Measurements from ENCODE around the gene SGPL1.
"Not testable (repeated sequence)": the region's sequence is repeated elsewhere in the genome, so short reads cannot be mapped to it uniquely, and the experiment has no call there.

The SGPL1 gene

GRCh38 chr10:70815504-70816219, at the start of gene SGPL1:
Gene SGPL1 (plus strand): TSS chr10:70815948. CDS start chr10:70816854, 906 bp downstream.
- DNase-seq (ENCODE audit: low read depth in 2 of 2) = peak; percentile 67 to 79

GRCh38 chr10:70768026-70768685, 47.6 kb upstream of the SGPL1 start:
- DNase-seq (ENCODE audit: low read depth in 2 of 2) = not testable (repeated sequence)

DNA sequence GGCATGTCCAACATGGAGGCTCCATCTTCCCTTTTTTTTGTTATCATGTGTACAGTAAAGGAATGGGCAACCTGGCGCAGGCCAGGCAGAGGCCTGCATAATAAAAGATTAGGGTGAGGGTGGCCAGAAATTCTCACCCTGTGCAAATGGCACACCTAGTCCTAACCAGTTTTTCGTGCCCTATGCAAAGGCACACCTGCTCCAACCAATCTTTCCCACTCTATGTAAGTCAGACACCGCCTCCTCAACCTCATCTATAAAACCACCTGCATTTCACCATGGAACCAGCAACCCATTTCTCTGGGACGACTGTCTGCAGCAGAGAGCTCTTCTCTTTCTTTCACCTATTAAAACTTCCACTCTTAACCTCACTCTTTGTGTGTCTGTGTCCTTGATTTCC, 46.6 kb upstream of the SGPL1 start:
- no peak for DNase-seq (ENCODE audit: low read depth in 2 of 2)

GRCh38 chr10:70770001-70770400, 45.7 kb upstream of the SGPL1 start:
- DNase-seq (ENCODE audit: low read depth in 2 of 2) = no peak

DNA sequence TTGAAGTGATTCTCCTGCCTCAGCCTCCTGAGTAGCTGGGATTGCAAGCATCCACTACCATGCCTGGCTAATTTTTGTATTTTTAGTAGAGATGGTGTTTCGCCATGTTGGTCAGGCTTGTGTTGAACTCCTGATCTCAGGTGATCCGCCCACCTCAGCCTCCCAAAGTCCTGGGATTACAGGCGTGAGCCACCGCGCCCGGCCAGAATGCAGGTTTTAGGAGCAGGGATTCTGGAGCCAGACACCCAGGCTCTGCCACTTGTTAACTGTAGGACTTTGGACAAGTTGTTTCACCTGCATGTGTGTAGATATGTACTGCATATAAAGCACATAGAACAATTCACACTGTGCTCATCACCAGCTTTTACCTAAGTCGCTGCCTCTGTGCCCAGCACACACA, 45.2 kb upstream of the SGPL1 start:
- DNase-seq (ENCODE audit: low read depth in 2 of 2) = not testable (repeated sequence)

GRCh38 chr10:70771311-70772194, 44.2 kb upstream of the SGPL1 start:
- no peak for DNase-seq (ENCODE audit: low read depth in 2 of 2)

DNA sequence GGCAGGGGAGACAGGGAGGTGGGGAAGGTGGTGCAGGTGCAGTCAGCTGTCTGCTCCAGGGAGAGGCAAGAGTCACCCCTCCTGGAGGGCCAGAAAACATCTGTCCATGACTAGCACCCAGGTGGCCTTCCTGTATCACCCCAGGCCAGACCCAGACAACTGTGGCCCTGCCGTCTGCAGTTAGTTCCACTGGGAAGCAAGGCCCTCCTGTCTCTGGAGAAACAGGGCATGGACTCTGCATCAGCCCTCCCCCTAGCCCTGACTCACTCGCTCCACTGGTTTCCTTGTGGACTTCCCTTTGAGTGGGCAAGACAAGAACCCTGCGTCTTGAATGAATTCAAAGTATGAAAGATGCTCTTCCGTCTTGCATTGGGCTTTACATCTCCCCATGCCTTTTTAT, 43.1 kb upstream of the SGPL1 start:
- DNase-seq (ENCODE audit: low read depth in 2 of 2) = no peak

DNA sequence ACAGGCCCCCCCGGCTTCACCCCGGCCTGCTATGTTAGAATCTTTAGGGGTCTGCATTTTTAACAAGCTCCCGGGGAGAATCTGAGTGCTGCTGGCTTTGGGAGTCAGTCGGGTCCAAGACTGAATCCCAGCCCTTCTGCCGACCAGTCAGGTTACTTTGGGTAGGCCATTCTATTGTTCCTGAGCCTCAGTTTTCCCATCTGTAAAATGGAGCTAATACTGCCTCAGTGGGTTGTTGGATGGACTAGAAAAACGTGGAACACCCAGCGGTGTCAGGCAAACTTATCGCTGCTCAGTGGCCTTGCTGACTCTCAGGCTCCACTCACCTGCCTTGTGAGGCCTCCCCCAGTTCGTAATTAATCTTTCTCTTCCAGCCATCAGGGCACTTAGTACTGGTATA, 42.3 kb upstream of the SGPL1 start:
- DNase-seq (ENCODE audit: low read depth in 2 of 2) = no peak

DNA sequence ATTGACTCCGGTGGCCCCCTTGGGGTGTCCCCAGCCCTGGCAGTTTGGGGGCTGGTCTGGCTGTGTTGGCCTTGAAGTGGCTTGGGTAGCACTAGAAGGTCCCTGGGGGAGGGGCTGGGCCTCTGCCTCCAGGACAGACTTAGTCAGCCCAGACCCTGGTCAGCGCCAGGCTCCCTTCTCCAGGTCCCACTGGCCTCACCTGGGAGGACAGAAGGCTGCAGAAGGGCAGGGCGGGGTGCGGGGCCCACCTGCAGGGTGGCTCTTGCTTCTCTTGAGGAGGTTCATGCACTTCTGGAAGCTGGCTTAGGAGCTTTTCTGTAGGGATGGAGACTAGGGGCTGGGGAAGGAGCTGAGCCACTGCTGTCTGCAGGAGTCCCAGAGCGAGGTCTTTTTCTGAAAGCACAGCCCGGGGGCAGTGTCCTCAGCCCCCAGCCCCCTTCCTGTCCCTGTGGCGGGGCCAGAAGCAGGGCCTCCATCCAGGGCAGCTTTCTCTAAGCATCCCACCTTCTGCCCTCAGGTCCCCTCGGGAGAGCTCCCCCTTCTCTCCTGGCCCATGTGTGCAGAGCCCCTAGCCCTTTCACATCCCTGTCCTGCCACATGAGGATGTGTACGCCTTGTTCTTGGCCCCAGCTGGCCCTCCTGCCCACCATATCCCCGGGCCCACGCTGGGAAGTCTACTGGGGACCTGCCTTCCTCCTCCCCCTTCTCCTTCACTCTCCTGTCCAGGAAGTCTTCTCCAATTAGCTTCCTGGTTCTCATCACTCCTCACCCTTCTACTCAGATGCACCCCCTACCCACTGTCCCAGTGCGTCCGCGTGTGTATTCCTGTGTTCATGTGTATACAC, 41.6 kb upstream of the SGPL1 start:
- no peak for DNase-seq (ENCODE audit: low read depth in 2 of 2)

DNA sequence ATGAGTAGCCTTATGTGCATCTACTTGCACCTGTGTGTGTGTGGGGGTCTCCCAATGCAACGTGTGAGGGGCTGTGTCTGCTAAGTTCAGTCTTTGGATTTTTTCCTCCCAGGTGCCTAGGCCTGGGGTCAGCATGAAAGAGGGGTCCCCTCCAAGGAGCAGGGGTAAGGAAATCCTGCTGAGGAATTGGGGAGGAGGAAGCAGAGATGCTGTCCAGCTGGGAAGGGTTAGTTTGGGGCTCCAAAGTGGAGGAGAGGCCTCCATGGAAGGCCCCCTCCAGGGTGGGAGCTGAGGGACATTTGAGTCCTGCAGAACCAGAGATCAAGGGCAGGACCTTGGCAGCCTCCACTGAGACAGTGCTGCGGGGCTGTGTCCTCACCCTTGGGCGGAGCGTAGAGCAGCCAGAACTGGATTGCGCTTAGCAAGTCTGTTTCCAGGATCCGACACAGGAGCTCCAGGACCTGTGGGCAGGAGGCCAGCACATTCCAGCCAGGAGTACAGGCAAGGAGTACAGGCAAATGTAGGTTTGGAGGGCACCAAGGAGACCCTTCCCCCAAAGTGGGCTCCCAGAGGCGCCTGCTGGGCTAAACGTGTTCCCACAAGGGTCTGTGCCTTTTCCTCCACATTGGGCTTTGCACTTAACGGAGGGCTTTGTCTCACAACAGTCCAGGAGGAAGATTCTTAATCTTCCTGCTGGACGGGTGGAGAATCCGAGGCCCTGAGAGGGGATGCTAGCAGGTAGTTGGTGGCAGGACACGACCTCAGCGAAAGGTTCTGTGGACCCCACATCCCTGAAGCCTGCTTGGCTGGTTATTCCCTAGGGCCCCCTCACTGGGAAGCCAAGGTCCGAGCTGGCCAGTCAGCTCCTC, 40.7 kb upstream of the SGPL1 start:
- DNase-seq (ENCODE audit: low read depth in 2 of 2) = no peak

DNA sequence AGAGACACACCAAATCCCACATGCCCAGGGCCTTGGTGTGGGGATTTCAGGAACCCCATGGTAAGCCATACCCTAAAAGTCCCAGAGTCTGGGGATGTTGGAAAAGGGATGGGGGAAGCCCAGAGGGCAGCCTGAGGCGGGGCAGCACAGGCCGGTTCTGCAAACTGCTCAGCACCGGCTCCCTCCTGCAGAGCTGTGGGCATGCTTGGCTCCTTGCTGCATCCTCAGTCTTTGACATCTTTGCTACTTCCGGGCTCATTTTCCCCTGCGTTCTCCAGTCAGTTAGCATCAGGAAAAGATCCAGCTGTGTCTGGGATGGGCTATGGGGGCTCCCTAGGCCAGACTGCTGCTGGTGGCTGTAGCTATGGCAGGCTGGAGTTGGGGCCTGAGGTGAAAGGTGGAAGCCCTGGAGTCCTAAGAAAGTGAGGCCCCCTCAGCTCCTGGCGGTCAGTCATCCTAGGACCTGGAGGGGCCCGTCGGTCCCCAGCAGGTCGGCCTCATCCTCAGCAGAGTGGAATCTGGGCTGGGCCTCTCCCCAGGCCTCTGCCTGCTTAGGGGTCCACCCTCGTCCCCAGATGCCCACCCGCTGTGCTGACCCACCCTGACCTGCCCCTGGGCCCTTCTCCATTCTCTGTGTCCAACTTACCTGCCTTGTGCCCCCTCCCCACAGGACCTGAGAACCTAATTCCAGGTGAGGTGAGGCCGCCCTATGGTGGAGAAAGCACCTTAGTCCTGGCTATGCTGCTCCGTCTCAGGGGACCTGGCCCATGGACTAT, 39.9 kb upstream of the SGPL1 start:
- no peak for DNase-seq (ENCODE audit: low read depth in 2 of 2)

DNA sequence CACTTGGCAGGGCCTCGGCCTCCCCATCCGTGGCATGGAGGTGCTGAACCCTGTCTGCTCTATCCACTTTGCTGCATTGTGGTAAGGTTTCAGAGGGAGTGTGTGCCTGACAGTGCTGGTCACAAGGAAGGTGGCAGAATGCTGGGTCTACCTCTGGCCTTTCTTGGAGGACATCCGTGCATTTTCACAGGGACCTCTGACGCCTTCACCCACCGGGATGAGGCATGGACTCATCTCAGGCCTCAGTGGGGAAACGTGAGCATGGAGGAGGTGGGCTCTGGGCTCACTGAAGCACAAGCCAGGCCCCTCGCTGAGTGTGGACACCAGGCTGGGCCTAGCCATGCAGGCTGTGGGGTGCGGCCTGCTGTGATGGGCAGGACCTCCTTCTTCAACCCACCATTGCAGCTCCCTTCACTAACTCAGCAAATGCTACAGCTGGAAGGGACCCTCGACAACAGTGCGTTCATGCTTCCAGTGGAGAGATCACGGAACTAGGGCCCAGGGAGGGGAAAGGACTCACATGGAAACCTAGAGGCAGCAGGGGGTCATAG, 39.2 kb upstream of the SGPL1 start:
- DNase-seq (ENCODE audit: low read depth in 2 of 2) = no peak

GRCh38 chr10:70777063-70777875, 38.5 kb upstream of the SGPL1 start:
- no peak for DNase-seq (ENCODE audit: low read depth in 2 of 2)

GRCh38 chr10:70778267-70778924, 37.4 kb upstream of the SGPL1 start:
- DNase-seq (ENCODE audit: low read depth in 2 of 2) = no peak

- no peak for DNase-seq (ENCODE audit: low read depth in 2 of 2)
Measured at GRCh38 chr10:70779088-70779487, 36.7 kb upstream of the SGPL1 start.

DNA sequence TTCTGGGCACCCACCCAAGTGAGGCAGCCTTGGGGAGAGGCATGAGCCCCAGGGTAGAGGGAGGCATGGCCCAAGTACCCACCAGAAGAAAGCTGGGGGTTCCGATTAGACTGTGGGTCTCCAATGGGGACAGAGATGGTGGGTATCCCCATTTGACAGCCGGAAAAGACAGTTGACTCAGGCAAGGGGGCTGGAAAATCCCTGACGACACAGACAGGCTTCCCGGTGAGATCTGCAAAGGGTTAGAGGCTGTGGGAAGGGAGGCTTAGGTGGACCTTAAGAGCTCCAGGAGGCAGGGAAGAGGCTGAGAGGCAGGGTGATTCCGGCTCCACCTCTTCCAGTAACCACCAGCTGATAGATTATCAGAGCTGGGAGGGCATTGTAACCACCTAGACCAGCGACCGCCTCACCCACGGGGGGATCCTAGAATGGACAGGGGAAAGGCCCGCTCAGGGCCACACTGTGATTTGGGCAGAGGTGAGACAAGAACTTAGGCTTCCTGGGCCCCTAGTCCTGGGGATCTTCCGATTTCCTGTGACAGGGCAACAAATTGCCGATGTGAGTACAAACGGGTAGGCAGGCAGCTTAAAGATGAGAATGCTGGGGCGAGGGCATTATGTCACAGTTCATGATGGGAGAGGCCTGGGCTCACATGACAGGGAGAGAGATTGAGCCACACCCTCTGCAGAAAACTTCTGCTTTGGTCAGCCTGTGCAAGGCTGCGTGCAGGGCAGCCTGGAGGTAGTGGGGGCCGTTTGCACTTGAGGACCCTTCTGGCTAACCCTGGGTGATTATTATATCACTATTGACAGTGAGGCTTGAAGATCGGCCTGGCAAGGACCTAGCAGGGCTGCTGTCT, 36.0 kb upstream of the SGPL1 start:
- no peak for DNase-seq (ENCODE audit: low read depth in 2 of 2)

GRCh38 chr10:70780370-70780760, 35.4 kb upstream of the SGPL1 start:
- DNase-seq (ENCODE audit: low read depth in 2 of 2) = no peak

All from stimulated activated CD8-positive, alpha-beta memory T cell treated with anti-CD3 and anti-CD28 coated beads, Interleukin-7, amount 100 ng/mL, for 1 hour (primary cell).